LNCaP clone FGC (cell line): Measurements from ENCODE around the gene TBC1D16.

Experiments
- DNase-seq: peaks from one replicate; pipeline ENCODE4 v3.0.0-alpha.2; 2011; ENCODE audit warnings: low read depth
- H3K4me3 ChIP-seq: 2 replicates; pipeline ENCODE4 v1.5.1; 2011; ENCODE audit warnings: mild to moderate bottlenecking, low read depth, low read length, control low read depth
- CTCF ChIP-seq: IDR thresholded peaks from 2 replicates; pipeline ENCODE4 v1.5.1; 2012; ENCODE audit warnings: mild to moderate bottlenecking; ENCODE audit not compliant: control insufficient read depth, insufficient read depth; ENCODE audit errors: extremely low read depth

The TBC1D16 gene

GRCh38 chr17:79939755-79940458 is 95.8 kb downstream of the TBC1D16 start:
- DNase-seq, result no peak
- no peak overlapping the region for H3K4me3 ChIP-seq
- no peak for TF ChIP-seq CTCF

GRCh38 chr17:79939094-79939435 is 96.6 kb downstream of the TBC1D16 start:
- TF ChIP-seq CTCF, result no peak
- no peak for DNase-seq
- H3K4me3 ChIP-seq, result no peak overlapping the region

- TF ChIP-seq CTCF, result no peak
- H3K4me3 ChIP-seq, result no peak overlapping the region
- DNase-seq, result no peak
Measured at GRCh38 chr17:79938336-79939093, 97.2 kb downstream of the TBC1D16 start.

- no peak for TF ChIP-seq CTCF
- DNase-seq, result no peak
- H3K4me3 ChIP-seq, result no peak overlapping the region
Measured at GRCh38 chr17:79937391-79938335, 98.0 kb downstream of the TBC1D16 start.

- no peak for DNase-seq
- no peak overlapping the region for H3K4me3 ChIP-seq
- TF ChIP-seq CTCF, result no peak
Measured at GRCh38 chr17:79936641-79937381, 98.9 kb downstream of the TBC1D16 start.

- DNase-seq, result no peak
- H3K4me3 ChIP-seq, result no peak overlapping the region
- TF ChIP-seq CTCF, result no peak
Measured at GRCh38 chr17:79936050-79936449, 99.6 kb downstream of the TBC1D16 start.
